ENCODE measurements around the gene AURKAIP1.

Gene AURKAIP1

GRCh38 chr1:1356166-1356795, 18.7 kb downstream of the AURKAIP1 start:
- Histone ChIP-seq H3K27ac (ENCODE audit: low read depth in 2 of 2, low read length in 2 of 2) (peak overlapping the region in 1 of 2 donors; percentile 82), H3K4me1 (ENCODE audit: control insufficient read depth in 2 of 2, insufficient read depth in 2 of 2, low read length in 2 of 2) (peaks cover 2 to 4% of the 10 kb centered on the region in 2 donors), H3K9ac (ENCODE audit: low read depth in 1 of 2, low read length in 2 of 2) (no peak overlapping the region), H3K36me3 (ENCODE audit: control insufficient read depth in 2 of 2, insufficient read depth in 2 of 2, low read length in 2 of 2) (peaks cover 0 to 3% of the 10 kb centered on the region in 2 donors), H3K4me3 (ENCODE audit: low read length in 2 of 2) (peak overlapping the region in 1 of 2 donors; percentile 65), H3K9me3 (ENCODE audit: control insufficient read depth in 2 of 2, low read length in 2 of 2) (no peaks in the 10 kb centered on the region), H3K27me3 (ENCODE audit: control insufficient read depth in 2 of 2, insufficient read depth in 2 of 2, low read length in 2 of 2) (peaks cover 18 to 25% of the 10 kb centered on the region in 2 donors)

DNA sequence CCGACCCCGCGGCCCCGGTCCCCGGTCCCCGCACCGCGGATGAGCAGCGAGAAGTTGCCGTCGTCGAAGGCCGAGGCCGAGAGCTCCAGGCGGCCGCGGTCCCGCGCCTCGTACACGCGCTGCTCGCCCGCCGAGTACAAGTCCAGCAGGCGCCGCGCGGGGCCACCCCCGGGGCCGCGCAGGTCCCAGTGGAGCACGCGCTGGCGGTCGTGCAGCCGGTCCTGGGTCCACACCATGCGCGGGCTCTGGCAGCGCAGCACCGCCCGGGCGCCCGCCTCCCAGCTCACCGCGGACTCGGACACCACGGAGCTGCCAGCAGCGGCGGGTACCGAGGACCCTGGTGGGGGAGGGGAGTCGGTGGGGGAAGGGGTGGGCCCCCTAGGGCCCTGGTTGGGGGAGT, 19.6 kb downstream of the AURKAIP1 start:
- H3K4me1 ChIP-seq (ENCODE audit: control insufficient read depth in 2 of 2, insufficient read depth in 2 of 2, low read length in 2 of 2) = peaks cover 2 to 4% of the 10 kb centered on the region in 2 donors
- H3K27ac ChIP-seq (ENCODE audit: low read depth in 2 of 2, low read length in 2 of 2) = no peak overlapping the region
- peaks cover 0 to 3% of the 10 kb centered on the region in 2 donors for H3K36me3 ChIP-seq (ENCODE audit: control insufficient read depth in 2 of 2, insufficient read depth in 2 of 2, low read length in 2 of 2)
- H3K27me3 ChIP-seq (ENCODE audit: control insufficient read depth in 2 of 2, insufficient read depth in 2 of 2, low read length in 2 of 2) = peaks cover 18 to 22% of the 10 kb centered on the region in 2 donors
- no peaks in the 10 kb centered on the region for H3K9me3 ChIP-seq (ENCODE audit: control insufficient read depth in 2 of 2, low read length in 2 of 2)
- H3K9ac ChIP-seq (ENCODE audit: low read depth in 1 of 2, low read length in 2 of 2) = no peak overlapping the region
- no peak overlapping the region for H3K4me3 ChIP-seq (ENCODE audit: low read length in 2 of 2)

GRCh38 chr1:1354271-1355247, 20.4 kb downstream of the AURKAIP1 start:
- Histone ChIP-seq H3K36me3 (ENCODE audit: control insufficient read depth in 2 of 2, insufficient read depth in 2 of 2, low read length in 2 of 2) (peaks cover 0 to 3% of the 10 kb centered on the region in 2 donors), H3K9ac (ENCODE audit: low read depth in 1 of 2, low read length in 2 of 2) (no peak overlapping the region), H3K4me3 (ENCODE audit: low read length in 2 of 2) (no peak overlapping the region), H3K4me1 (ENCODE audit: control insufficient read depth in 2 of 2, insufficient read depth in 2 of 2, low read length in 2 of 2) (peaks cover 2 to 4% of the 10 kb centered on the region in 2 donors), H3K27ac (ENCODE audit: low read depth in 2 of 2, low read length in 2 of 2) (no peak overlapping the region), H3K9me3 (ENCODE audit: control insufficient read depth in 2 of 2, low read length in 2 of 2) (no peaks in the 10 kb centered on the region), H3K27me3 (ENCODE audit: control insufficient read depth in 2 of 2, insufficient read depth in 2 of 2, low read length in 2 of 2) (peaks cover 18 to 22% of the 10 kb centered on the region in 2 donors)

- H3K4me3 ChIP-seq (ENCODE audit: low read length in 2 of 2) = no peak overlapping the region
- peaks cover 0 to 3% of the 10 kb centered on the region in 2 donors for H3K36me3 ChIP-seq (ENCODE audit: control insufficient read depth in 2 of 2, insufficient read depth in 2 of 2, low read length in 2 of 2)
- H3K4me1 ChIP-seq (ENCODE audit: control insufficient read depth in 2 of 2, insufficient read depth in 2 of 2, low read length in 2 of 2) = peaks cover 0 to under 1% of the 10 kb centered on the region in 2 donors
- no peaks in the 10 kb centered on the region for H3K9me3 ChIP-seq (ENCODE audit: control insufficient read depth in 2 of 2, low read length in 2 of 2)
- H3K9ac ChIP-seq (ENCODE audit: low read depth in 1 of 2, low read length in 2 of 2) = no peak overlapping the region
- peaks cover 11 to 20% of the 10 kb centered on the region in 2 donors for H3K27me3 ChIP-seq (ENCODE audit: control insufficient read depth in 2 of 2, insufficient read depth in 2 of 2, low read length in 2 of 2)
- no peak overlapping the region for H3K27ac ChIP-seq (ENCODE audit: low read depth in 2 of 2, low read length in 2 of 2)
These were observed 21.4 kb downstream of the AURKAIP1 start for GRCh38 chr1:1353389-1354151.

DNA sequence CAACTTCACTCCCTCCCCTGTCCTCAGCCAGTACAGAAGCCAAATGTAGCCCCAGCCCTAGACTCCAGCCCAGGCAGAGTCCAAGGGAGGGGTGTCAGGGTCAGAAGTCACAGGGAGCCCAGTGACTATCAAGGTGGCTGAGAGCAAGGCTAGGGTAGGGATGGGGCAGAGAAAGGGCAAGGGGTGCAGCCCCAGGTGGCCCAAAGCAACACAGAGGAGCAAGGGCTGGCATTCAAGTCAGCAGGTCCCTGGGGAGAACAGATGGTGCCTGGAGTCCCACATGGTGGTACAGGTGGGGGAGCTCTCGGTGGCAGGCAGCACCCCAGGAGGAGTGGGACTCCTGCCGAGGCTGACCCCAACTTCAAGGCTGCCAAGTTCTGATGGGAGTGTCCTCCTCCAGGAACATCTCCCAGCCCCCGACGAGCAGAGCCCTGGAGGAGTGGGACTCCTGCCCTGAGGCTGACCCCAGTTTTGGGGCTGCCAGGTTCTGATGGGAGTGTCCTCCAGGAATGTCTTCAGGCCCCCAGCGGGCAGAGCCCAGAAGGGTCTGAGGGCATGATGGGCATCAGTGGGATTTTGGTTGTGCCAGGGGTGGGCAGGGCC, 22.1 kb downstream of the AURKAIP1 start:
- H3K9ac ChIP-seq (ENCODE audit: low read depth in 1 of 2, low read length in 2 of 2) = no peak overlapping the region
- peaks cover 5 to 6% of the 10 kb centered on the region in 2 donors for H3K4me1 ChIP-seq (ENCODE audit: control insufficient read depth in 2 of 2, insufficient read depth in 2 of 2, low read length in 2 of 2)
- H3K36me3 ChIP-seq (ENCODE audit: control insufficient read depth in 2 of 2, insufficient read depth in 2 of 2, low read length in 2 of 2) = peaks cover 0 to 3% of the 10 kb centered on the region in 2 donors
- no peak overlapping the region for H3K4me3 ChIP-seq (ENCODE audit: low read length in 2 of 2)
- H3K27me3 ChIP-seq (ENCODE audit: control insufficient read depth in 2 of 2, insufficient read depth in 2 of 2, low read length in 2 of 2) = peaks cover 9 to 15% of the 10 kb centered on the region in 2 donors
- no peaks in the 10 kb centered on the region for H3K9me3 ChIP-seq (ENCODE audit: control insufficient read depth in 2 of 2, low read length in 2 of 2)
- H3K27ac ChIP-seq (ENCODE audit: low read depth in 2 of 2, low read length in 2 of 2) = no peak overlapping the region

- peak overlapping the region in 1 of 2 donors; percentile 38 for H3K27ac ChIP-seq (ENCODE audit: low read depth in 2 of 2, low read length in 2 of 2)
- H3K4me3 ChIP-seq (ENCODE audit: low read length in 2 of 2) = no peak overlapping the region
- H3K36me3 ChIP-seq (ENCODE audit: control insufficient read depth in 2 of 2, insufficient read depth in 2 of 2, low read length in 2 of 2) = peaks cover 0 to 3% of the 10 kb centered on the region in 2 donors
- no peak overlapping the region for H3K9ac ChIP-seq (ENCODE audit: low read depth in 1 of 2, low read length in 2 of 2)
- no peaks in the 10 kb centered on the region for H3K9me3 ChIP-seq (ENCODE audit: control insufficient read depth in 2 of 2, low read length in 2 of 2)
- peaks cover 16 to 17% of the 10 kb centered on the region in 2 donors for H3K4me1 ChIP-seq (ENCODE audit: control insufficient read depth in 2 of 2, insufficient read depth in 2 of 2, low read length in 2 of 2)
- peaks cover 6 to 13% of the 10 kb centered on the region in 2 donors for H3K27me3 ChIP-seq (ENCODE audit: control insufficient read depth in 2 of 2, insufficient read depth in 2 of 2, low read length in 2 of 2)
These were observed 23.2 kb downstream of the AURKAIP1 start for GRCh38 chr1:1351511-1352427.

GRCh38 chr1:1349256-1350012, 25.6 kb downstream of the AURKAIP1 start, which contains the start of gene DVL1:
Gene DVL1, minus strand, starts transcription at chr1:1349418. Its CDS starts 353 bp downstream, at chr1:1349065.
- H3K4me1 ChIP-seq (ENCODE audit: control insufficient read depth in 2 of 2, insufficient read depth in 2 of 2, low read length in 2 of 2) = peaks cover 28 to 38% of the 10 kb centered on the region in 2 donors
- peaks cover 0 to 3% of the 10 kb centered on the region in 2 donors for H3K36me3 ChIP-seq (ENCODE audit: control insufficient read depth in 2 of 2, insufficient read depth in 2 of 2, low read length in 2 of 2)
- peaks cover 4 to 11% of the 10 kb centered on the region in 2 donors for H3K27me3 ChIP-seq (ENCODE audit: control insufficient read depth in 2 of 2, insufficient read depth in 2 of 2, low read length in 2 of 2)
- peak within 1 kb of the TSS; percentile 68 to 82 for H3K4me3 ChIP-seq (ENCODE audit: low read length in 2 of 2)
- peak within 1 kb of the TSS; percentile 88 to 92 for H3K27ac ChIP-seq (ENCODE audit: low read depth in 2 of 2, low read length in 2 of 2)
- H3K9ac ChIP-seq (ENCODE audit: low read depth in 1 of 2, low read length in 2 of 2) = peak within 1 kb of the TSS; percentile 83 to 90
- H3K9me3 ChIP-seq (ENCODE audit: control insufficient read depth in 2 of 2, low read length in 2 of 2) = no peaks in the 10 kb centered on the region

DNA sequence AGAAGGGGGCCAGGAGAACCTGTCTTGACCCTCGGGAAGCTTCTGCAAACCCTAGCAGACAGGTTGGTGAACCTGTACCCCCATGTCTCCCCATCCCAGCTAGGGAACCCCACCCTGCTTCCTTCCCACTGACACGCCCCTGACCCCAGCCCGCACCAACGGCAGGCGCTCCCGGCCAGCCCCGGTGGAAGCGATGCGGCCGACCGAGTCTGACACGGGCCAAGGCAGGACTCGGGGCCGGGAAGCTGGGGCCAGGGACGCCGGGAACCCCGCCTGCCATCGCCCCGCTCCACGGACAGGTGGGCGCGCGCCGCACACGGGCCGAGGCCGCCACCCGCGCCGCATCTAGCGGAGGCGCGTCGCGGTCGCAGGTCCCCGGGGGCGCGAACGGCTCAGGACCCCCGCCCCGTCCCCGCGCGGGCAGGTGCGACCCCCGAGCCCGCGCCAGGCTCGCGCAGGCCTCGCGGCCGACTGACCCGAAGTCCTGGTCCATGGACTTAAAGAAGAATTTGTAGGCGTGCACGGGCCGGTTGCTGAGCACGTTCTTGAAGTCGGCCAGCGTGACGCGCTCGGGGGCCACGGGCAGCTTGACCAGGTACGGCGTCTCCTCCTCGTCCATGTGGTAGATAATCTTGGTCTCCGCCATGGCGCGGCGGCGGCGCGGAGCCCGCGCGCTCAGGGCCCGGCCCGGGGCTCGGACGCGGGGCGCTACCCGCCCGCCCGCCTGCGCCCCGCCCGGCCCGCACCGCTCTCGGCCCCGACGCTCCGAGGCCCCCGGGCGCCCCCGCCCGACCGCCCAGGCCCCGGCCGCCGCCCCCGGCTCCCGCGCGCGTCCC, 26.4 kb downstream of the AURKAIP1 start:
- Histone ChIP-seq H3K4me1 (ENCODE audit: control insufficient read depth in 2 of 2, insufficient read depth in 2 of 2, low read length in 2 of 2) (peaks cover 28 to 42% of the 10 kb centered on the region in 2 donors), H3K4me3 (ENCODE audit: low read length in 2 of 2) (peak overlapping the region; percentile 63 to 82)

More for the DNA sequence above, 26.4 kb downstream of the AURKAIP1 start:
- H3K9me3 ChIP-seq (ENCODE audit: control insufficient read depth in 2 of 2, low read length in 2 of 2) = no peaks in the 10 kb centered on the region
- H3K27me3 ChIP-seq (ENCODE audit: control insufficient read depth in 2 of 2, insufficient read depth in 2 of 2, low read length in 2 of 2) = peaks cover 4 to 5% of the 10 kb centered on the region in 2 donors
- peak overlapping the region; percentile 88 to 92 for H3K27ac ChIP-seq (ENCODE audit: low read depth in 2 of 2, low read length in 2 of 2)
- H3K9ac ChIP-seq (ENCODE audit: low read depth in 1 of 2, low read length in 2 of 2) = peak overlapping the region; percentile 83 to 84
- peaks cover 0 to 2% of the 10 kb centered on the region in 2 donors for H3K36me3 ChIP-seq (ENCODE audit: control insufficient read depth in 2 of 2, insufficient read depth in 2 of 2, low read length in 2 of 2)
